Measurements from ENCODE around the gene SIKE1.

The SIKE1 gene

DNA sequence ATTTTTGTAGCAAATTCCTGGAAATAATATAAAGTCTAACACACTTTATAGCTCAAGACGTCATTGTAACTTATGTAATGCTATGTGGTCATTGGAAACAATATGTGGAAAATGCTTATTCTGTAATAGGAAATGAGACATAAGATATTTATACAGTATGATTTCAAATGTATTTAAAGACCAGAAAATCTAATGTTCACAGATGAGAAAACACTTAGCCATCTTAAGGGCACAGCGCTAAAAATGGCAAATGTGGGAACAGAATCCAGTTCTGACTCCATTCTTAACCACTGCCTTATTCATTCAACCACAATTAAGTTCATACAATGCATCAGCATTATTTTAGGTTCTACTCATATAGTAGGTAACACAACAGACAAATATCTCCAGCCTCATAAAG is 35.2 kb downstream of the SIKE1 start:
- H3K36me3 ChIP-seq (ENCODE audit: insufficient read depth, low read length): peaks cover 99% of the 10 kb centered on the region

GRCh38 chr1:114741963-114742746 is 38.3 kb downstream of the SIKE1 start:
- Histone ChIP-seq H3K9me3 (ENCODE audit: low read depth, low read length) (no peaks in the 10 kb centered on the region), H3K27ac (no peak overlapping the region), H3K36me3 (ENCODE audit: insufficient read depth, low read length) (peaks cover 99% of the 10 kb centered on the region), H3K4me3 (no peak overlapping the region), H3K9ac (ENCODE audit: insufficient read length) (no peak overlapping the region)
- DNase-seq (ENCODE audit: low read depth, low spot score): no peak
- TF ChIP-seq POLR2AphosphoS5 (IDR thresholded peaks at IDR 0.05; ENCODE audit: borderline replicate concordance, low read depth, low read length): no peak
- TF ChIP-seq FOXP2 (optimal IDR thresholded peaks at IDR 0.05; ENCODE audit: control extremely low read depth, extremely low read length, insufficient read depth): no peak
- no peak for TF ChIP-seq EZH2 (IDR thresholded peaks at IDR 0.05)

More for the DNA sequence above, 35.2 kb downstream of the SIKE1 start:
- no peaks in the 10 kb centered on the region for H3K9me3 ChIP-seq (ENCODE audit: low read depth, low read length)
- DNase-seq (ENCODE audit: low read depth, low spot score): no peak
- TF ChIP-seq EZH2 (IDR thresholded peaks at IDR 0.05) (no peak), FOXP2 (optimal IDR thresholded peaks at IDR 0.05; ENCODE audit: control extremely low read depth, extremely low read length, insufficient read depth) (no peak), POLR2AphosphoS5 (IDR thresholded peaks at IDR 0.05; ENCODE audit: borderline replicate concordance, low read depth, low read length) (no peak)
- peak overlapping the region; percentile 27; the same call in 1 of the 2 replicates for H3K27ac ChIP-seq
- H3K9ac ChIP-seq (ENCODE audit: insufficient read length): no peak overlapping the region
- H3K4me3 ChIP-seq: no peak overlapping the region

- Histone ChIP-seq H3K9me3 (ENCODE audit: low read depth, low read length) (no peaks in the 10 kb centered on the region), H3K36me3 (ENCODE audit: insufficient read depth, low read length) (peaks cover 99% of the 10 kb centered on the region), H3K27ac (peak overlapping the region; percentile 48), H3K4me3 (no peak overlapping the region), H3K9ac (ENCODE audit: insufficient read length) (no peak overlapping the region)
- TF ChIP-seq EZH2 (IDR thresholded peaks at IDR 0.05): no peak
- TF ChIP-seq FOXP2 (optimal IDR thresholded peaks at IDR 0.05; ENCODE audit: control extremely low read depth, extremely low read length, insufficient read depth): no peak
- no peak for TF ChIP-seq POLR2AphosphoS5 (IDR thresholded peaks at IDR 0.05; ENCODE audit: borderline replicate concordance, low read depth, low read length)
- DNase-seq (ENCODE audit: low read depth, low spot score): no peak
These were observed 40.2 kb downstream of the SIKE1 start for GRCh38 chr1:114740331-114740730.

DNA sequence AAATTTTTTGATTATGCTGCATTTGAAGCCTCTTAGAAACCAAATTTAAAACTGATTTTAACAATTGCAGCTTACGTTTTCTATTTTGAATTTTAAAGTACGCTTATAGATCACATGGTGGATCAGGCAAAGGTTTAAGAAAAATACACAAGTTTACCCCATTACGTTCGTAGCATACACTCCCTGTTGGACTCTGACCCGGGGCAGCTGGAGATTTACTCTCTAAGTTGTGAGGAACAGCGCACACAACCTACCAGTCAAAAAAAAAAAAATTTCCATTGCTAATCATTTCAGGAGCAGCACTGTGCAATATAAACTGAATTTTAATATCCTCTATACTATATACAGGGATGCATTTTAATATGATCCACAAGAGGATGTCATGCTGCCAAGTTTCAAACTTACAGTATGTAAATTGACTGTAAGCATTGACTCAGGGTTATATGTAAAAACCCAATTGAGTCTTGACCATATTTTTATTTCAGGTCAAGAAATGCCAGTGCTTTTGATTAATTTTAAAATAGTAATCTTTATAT is 43.1 kb downstream of the SIKE1 start:
- H3K27ac ChIP-seq: no peak overlapping the region
- no peak for DNase-seq (ENCODE audit: low read depth, low spot score)
- no peaks in the 10 kb centered on the region for H3K9me3 ChIP-seq (ENCODE audit: low read depth, low read length)
- H3K4me3 ChIP-seq: no peak overlapping the region
- peaks cover 99% of the 10 kb centered on the region for H3K36me3 ChIP-seq (ENCODE audit: insufficient read depth, low read length)
- H3K9ac ChIP-seq (ENCODE audit: insufficient read length): no peak overlapping the region
- TF ChIP-seq FOXP2 (optimal IDR thresholded peaks at IDR 0.05; ENCODE audit: control extremely low read depth, extremely low read length, insufficient read depth) (no peak), EZH2 (IDR thresholded peaks at IDR 0.05) (no peak), POLR2AphosphoS5 (IDR thresholded peaks at IDR 0.05; ENCODE audit: borderline replicate concordance, low read depth, low read length) (no peak)

- DNase-seq (ENCODE audit: low read depth, low spot score): no peak
- 0 out of 2 replicates have a peak overlapping the region, but pooled peaks have one; percentile 23 for H3K27ac ChIP-seq
- no peak for TF ChIP-seq EZH2 (IDR thresholded peaks at IDR 0.05)
- TF ChIP-seq FOXP2 (optimal IDR thresholded peaks at IDR 0.05; ENCODE audit: control extremely low read depth, extremely low read length, insufficient read depth): no peak
- TF ChIP-seq POLR2AphosphoS5 (IDR thresholded peaks at IDR 0.05; ENCODE audit: borderline replicate concordance, low read depth, low read length): no peak
- no peak overlapping the region for H3K4me3 ChIP-seq
- no peak overlapping the region for H3K9ac ChIP-seq (ENCODE audit: insufficient read length)
- H3K9me3 ChIP-seq (ENCODE audit: low read depth, low read length): no peaks in the 10 kb centered on the region
- H3K36me3 ChIP-seq (ENCODE audit: insufficient read depth, low read length): peaks cover 99% of the 10 kb centered on the region
These were observed 45.0 kb downstream of the SIKE1 start for GRCh38 chr1:114735479-114735878.

GRCh38 chr1:114729782-114730181 is 50.7 kb downstream of the SIKE1 start:
- H3K36me3 ChIP-seq (ENCODE audit: insufficient read depth, low read length): peaks cover 100% of the 10 kb centered on the region
- H3K27ac ChIP-seq: no peak overlapping the region
- no peak for DNase-seq (ENCODE audit: low read depth, low spot score)
- no peak overlapping the region for H3K9ac ChIP-seq (ENCODE audit: insufficient read length)
- H3K4me3 ChIP-seq: no peak overlapping the region
- no peaks in the 10 kb centered on the region for H3K9me3 ChIP-seq (ENCODE audit: low read depth, low read length)
- TF ChIP-seq POLR2AphosphoS5 (IDR thresholded peaks at IDR 0.05; ENCODE audit: borderline replicate concordance, low read depth, low read length) (no peak), FOXP2 (optimal IDR thresholded peaks at IDR 0.05; ENCODE audit: control extremely low read depth, extremely low read length, insufficient read depth) (no peak), EZH2 (IDR thresholded peaks at IDR 0.05) (no peak)

DNA sequence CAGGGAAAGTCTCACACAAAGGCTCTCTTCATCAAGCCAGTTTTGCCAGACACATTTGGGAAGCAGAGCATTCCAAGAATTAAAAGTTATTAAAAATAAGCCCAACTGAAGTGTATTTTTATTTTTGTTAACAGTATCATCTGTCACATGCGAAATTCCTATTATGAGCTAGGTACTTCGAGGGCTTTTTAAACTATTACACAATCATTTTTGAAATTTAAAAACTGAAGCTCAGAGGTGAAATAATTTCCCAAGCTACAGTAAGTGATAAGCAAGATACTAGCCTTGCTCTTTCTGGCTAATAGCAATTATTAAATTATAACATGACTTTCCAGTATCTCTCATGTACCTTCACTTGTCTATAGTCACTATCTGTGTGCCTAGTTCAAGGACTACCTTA is 51.9 kb downstream of the SIKE1 start:
- Histone ChIP-seq H3K9me3 (ENCODE audit: low read depth, low read length) (no peaks in the 10 kb centered on the region), H3K27ac (no peak overlapping the region), H3K9ac (ENCODE audit: insufficient read length) (no peak overlapping the region), H3K4me3 (no peak overlapping the region), H3K36me3 (ENCODE audit: insufficient read depth, low read length) (peaks cover 100% of the 10 kb centered on the region)
- TF ChIP-seq EZH2 (IDR thresholded peaks at IDR 0.05) (no peak), POLR2AphosphoS5 (IDR thresholded peaks at IDR 0.05; ENCODE audit: borderline replicate concordance, low read depth, low read length) (no peak), FOXP2 (optimal IDR thresholded peaks at IDR 0.05; ENCODE audit: control extremely low read depth, extremely low read length, insufficient read depth) (no peak)
- no peak for DNase-seq (ENCODE audit: low read depth, low spot score)

- DNase-seq (ENCODE audit: low read depth, low spot score): no peak
- peaks cover 99% of the 10 kb centered on the region for H3K36me3 ChIP-seq (ENCODE audit: insufficient read depth, low read length)
- no peaks in the 10 kb centered on the region for H3K9me3 ChIP-seq (ENCODE audit: low read depth, low read length)
- TF ChIP-seq POLR2AphosphoS5 (IDR thresholded peaks at IDR 0.05; ENCODE audit: borderline replicate concordance, low read depth, low read length) (no peak), EZH2 (IDR thresholded peaks at IDR 0.05) (no peak), FOXP2 (optimal IDR thresholded peaks at IDR 0.05; ENCODE audit: control extremely low read depth, extremely low read length, insufficient read depth) (no peak)
- H3K4me3 ChIP-seq: no peak overlapping the region
- no peak overlapping the region for H3K9ac ChIP-seq (ENCODE audit: insufficient read length)
- H3K27ac ChIP-seq: no peak overlapping the region
These were observed 55.3 kb downstream of the SIKE1 start for GRCh38 chr1:114725230-114725629.
